Adrenal gland (tissue), 5 donors: ENCODE measurements around the gene FOXC2.

Experiments
- CTCF ChIP-seq, 6 experiments: fragments of 450-650 bp in 4 of 6; fragments of 200-600 bp in 2 of 6; sonication (generic) in 1 of 6; IDR thresholded peaks; 1 replicate in 5 of 6; 2 replicates in 1 of 6; pipeline versions ENCODE4 v1.5.1 to v1.8.0; 2016 to 2021; ENCODE audit warnings: antibody characterized with exemption in 6 of 6, mild to moderate bottlenecking in 2 of 6, moderate library complexity in 1 of 6
- POLR2A ChIP-seq, 2 donors: fragments of 450-650 bp; IDR thresholded peaks; one replicate each; pipeline ENCODE4 v1.6.1; 2017; ENCODE audit warnings: antibody characterized with exemption in 2 of 2, mild to moderate bottlenecking in 2 of 2, moderate library complexity in 1 of 2
- donor health status: DM: no; HTN: no; CAD: no.

GRCh38 chr16:86538196-86538780 is 28.3 kb upstream of the FOXC2 start:
- no peak for TF ChIP-seq CTCF (IDR thresholded peaks at IDR 0.05)
- TF ChIP-seq POLR2A (IDR thresholded peaks at IDR 0.05), result no peak
